Neural cell (in vitro differentiated cells): ENCODE data around the gene RILP.

Experiments
- CTCF ChIP-seq: fragments of 450-650 bp; IDR thresholded peaks from 2 replicates; pipeline ENCODE4 v1.5.1; 2014; ENCODE audit warnings: antibody characterized with exemption, mild to moderate bottlenecking, moderate library complexity; ENCODE audit not compliant: poor library complexity, severe bottlenecking
- EP300 ChIP-seq: fragments of 450-650 bp; conservative IDR thresholded peaks from 2 replicates; pipeline ENCODE4 v1.6.1; 2014; ENCODE audit warnings: antibody characterized with exemption, mild to moderate bottlenecking, moderate library complexity; ENCODE audit not compliant: poor library complexity, severe bottlenecking
- EZH2 ChIP-seq: fragments of 200-600, 300-800 bp; shearing (Covaris generic), sonication (generic); IDR thresholded peaks from 2 replicates; pipeline ENCODE4 v1.6.1; 2014; ENCODE audit warnings: antibody characterized with exemption, low read length, borderline replicate concordance, mild to moderate bottlenecking; ENCODE audit not compliant: insufficient read depth, poor library complexity, severe bottlenecking
- MXI1 ChIP-seq: fragments of 450-650 bp; conservative IDR thresholded peaks from 2 replicates; pipeline ENCODE4 v1.6.1; 2014; ENCODE audit warnings: antibody characterized with exemption, mild to moderate bottlenecking; ENCODE audit not compliant: poor library complexity, severe bottlenecking
- POLR2AphosphoS5 ChIP-seq: IDR thresholded peaks from 2 replicates; pipeline ENCODE4 v1.6.1; 2012
- RAD21 ChIP-seq: fragments of 450-650 bp; conservative IDR thresholded peaks from 2 replicates; pipeline ENCODE4 v1.6.1; 2014; ENCODE audit warnings: antibody characterized with exemption, mild to moderate bottlenecking, moderate library complexity
- SMC3 ChIP-seq: fragments of 450-650 bp; conservative IDR thresholded peaks from 2 replicates; pipeline ENCODE4 v1.6.1; 2014; ENCODE audit warnings: antibody characterized with exemption, mild to moderate bottlenecking, moderate library complexity; ENCODE audit not compliant: poor library complexity
- TF ChIP-seq, protein P1 (sequence below): IDR thresholded peaks from 2 replicates; pipeline ENCODE4 v1.6.1; 2012; ENCODE audit warnings: borderline replicate concordance

DNA sequence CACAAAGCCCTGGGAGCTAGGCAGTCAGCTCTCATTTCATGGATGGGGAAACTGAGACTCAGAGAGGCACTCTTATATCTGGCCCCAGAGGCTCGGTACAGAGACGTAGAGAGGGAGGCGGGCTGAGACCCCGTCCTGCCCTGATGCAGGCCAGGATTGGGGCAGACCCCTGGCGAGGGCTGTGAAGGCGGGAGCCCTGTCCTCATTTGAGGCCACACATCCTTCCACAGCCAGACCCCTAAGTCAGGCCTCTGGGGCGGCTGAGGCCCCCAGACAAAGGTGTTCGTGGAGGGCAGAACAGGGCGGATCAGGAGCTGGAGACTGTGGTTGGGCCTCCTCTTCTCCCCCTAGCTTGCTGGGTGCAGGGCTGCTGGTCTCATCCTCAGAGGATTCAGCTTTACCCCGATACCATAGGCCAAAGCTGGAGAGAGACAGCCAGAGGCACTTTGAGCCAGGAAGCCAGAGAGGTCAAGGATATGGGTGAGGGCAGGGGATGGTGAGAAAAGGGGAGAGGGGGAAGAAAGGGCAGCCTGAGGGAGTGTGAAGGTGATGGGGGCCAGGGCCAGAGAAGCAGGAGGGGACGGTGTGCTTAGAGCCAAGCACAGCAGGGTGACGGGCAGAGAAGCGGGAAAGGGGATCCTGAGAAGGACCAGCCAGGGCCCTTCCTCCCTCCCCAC, 3.3 kb downstream of the RILP start:
- TF ChIP-seq CTCF: no peak
- TF ChIP-seq SMC3: no peak
- no peak for TF ChIP-seq MXI1
- no peak for TF ChIP-seq RAD21
- TF ChIP-seq EP300: no peak
- no peak for TF ChIP-seq POLR2AphosphoS5
- no peak for TF ChIP-seq EZH2
- TF ChIP-seq, protein P1, sequence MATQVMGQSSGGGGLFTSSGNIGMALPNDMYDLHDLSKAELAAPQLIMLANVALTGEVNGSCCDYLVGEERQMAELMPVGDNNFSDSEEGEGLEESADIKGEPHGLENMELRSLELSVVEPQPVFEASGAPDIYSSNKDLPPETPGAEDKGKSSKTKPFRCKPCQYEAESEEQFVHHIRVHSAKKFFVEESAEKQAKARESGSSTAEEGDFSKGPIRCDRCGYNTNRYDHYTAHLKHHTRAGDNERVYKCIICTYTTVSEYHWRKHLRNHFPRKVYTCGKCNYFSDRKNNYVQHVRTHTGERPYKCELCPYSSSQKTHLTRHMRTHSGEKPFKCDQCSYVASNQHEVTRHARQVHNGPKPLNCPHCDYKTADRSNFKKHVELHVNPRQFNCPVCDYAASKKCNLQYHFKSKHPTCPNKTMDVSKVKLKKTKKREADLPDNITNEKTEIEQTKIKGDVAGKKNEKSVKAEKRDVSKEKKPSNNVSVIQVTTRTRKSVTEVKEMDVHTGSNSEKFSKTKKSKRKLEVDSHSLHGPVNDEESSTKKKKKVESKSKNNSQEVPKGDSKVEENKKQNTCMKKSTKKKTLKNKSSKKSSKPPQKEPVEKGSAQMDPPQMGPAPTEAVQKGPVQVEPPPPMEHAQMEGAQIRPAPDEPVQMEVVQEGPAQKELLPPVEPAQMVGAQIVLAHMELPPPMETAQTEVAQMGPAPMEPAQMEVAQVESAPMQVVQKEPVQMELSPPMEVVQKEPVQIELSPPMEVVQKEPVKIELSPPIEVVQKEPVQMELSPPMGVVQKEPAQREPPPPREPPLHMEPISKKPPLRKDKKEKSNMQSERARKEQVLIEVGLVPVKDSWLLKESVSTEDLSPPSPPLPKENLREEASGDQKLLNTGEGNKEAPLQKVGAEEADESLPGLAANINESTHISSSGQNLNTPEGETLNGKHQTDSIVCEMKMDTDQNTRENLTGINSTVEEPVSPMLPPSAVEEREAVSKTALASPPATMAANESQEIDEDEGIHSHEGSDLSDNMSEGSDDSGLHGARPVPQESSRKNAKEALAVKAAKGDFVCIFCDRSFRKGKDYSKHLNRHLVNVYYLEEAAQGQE: no peak
